Prostate gland (tissue), 2 donors: ENCODE measurements around the gene SUN1. TPM values are rescaled to one million over a fixed set of nuclear protein-coding genes. Genes with fewer than 3 reads are reported as not detected.

Experiments used
- DNase-seq: peaks from one replicate; pipeline ENCODE4 v3.0.0-alpha.2; 2019; ENCODE audit warnings: low spot score
- H3K27ac ChIP-seq, 2 donors: fragments of 200-600 bp; sonication (generic); 2 replicates each; pipeline ENCODE4 v1.5.1; 2017 to 2019
- H3K27me3 ChIP-seq: fragments of 200-600 bp; sonication (generic); replicated peaks from 2 replicates; pipeline ENCODE4 v1.5.1; 2019; ENCODE audit not compliant: insufficient read depth
- H3K36me3 ChIP-seq, 2 donors: fragments of 200-600 bp; sonication (generic); 1 replicate in 1 of 2; 2 replicates in 1 of 2; pipeline versions ENCODE4 v1.5.1 to v1.8.1; 2017 to 2019
- H3K4me1 ChIP-seq: fragments of 200-600 bp; sonication (generic); replicated peaks from 2 replicates; pipeline ENCODE4 v1.5.1; 2019
- H3K4me3 ChIP-seq, 2 donors: fragments of 200-600 bp; sonication (generic); 2 replicates each; pipeline ENCODE4 v1.5.1; 2017 to 2019
- H3K9me3 ChIP-seq: fragments of 200-600 bp; sonication (generic); 2 replicates; pipeline ENCODE4 v1.5.1; 2017
- POLR2A ChIP-seq: fragments of 450-650 bp; IDR thresholded peaks from one replicate; pipeline ENCODE4 v1.6.1; 2016; ENCODE audit warnings: antibody characterized with exemption, mild to moderate bottlenecking
- POLR2AphosphoS5 ChIP-seq: sonication (generic); formaldehyde crosslinking; IDR thresholded peaks from one replicate; pipeline ENCODE4 v1.6.1; 2017; ENCODE audit warnings: antibody characterized with exemption
- WGBS: methylation state at CpG from one replicate; pipeline ENCODE4 v1.1.5; 2018; 5-methylcytosine and 5-hydroxymethylcytosine counted together
- intact Hi-C: fragments of 100-400 bp; cut with DNase I; formaldehyde crosslinking; loops from one replicate; pipeline ENCODE4 v1.14.2; 2022
- total RNA-seq, 2 donors: library from RNA; depleted of rRNA; stranded (reverse); fragments of >200 nt; gene quantifications; one replicate each; pipeline ENCODE4 v1.1.0, GENCODE V29; 2016
- TF ChIP-seq, protein P1 (sequence below), 4 experiments: fragments of 200-600 bp in 2 of 4; fragments of 450-650 bp in 2 of 4; sonication (generic) in 2 of 4; IDR thresholded peaks; 1 replicate in 3 of 4; 2 replicates in 1 of 4; pipeline ENCODE4 v1.5.1; 2016 to 2019; ENCODE audit warnings: antibody characterized with exemption in 4 of 4, mild to moderate bottlenecking in 2 of 4, moderate library complexity in 2 of 4

SUN1 gene
- total RNA-seq, 2 donors from 2014 or later, result 106 to 177 TPM

DNA sequence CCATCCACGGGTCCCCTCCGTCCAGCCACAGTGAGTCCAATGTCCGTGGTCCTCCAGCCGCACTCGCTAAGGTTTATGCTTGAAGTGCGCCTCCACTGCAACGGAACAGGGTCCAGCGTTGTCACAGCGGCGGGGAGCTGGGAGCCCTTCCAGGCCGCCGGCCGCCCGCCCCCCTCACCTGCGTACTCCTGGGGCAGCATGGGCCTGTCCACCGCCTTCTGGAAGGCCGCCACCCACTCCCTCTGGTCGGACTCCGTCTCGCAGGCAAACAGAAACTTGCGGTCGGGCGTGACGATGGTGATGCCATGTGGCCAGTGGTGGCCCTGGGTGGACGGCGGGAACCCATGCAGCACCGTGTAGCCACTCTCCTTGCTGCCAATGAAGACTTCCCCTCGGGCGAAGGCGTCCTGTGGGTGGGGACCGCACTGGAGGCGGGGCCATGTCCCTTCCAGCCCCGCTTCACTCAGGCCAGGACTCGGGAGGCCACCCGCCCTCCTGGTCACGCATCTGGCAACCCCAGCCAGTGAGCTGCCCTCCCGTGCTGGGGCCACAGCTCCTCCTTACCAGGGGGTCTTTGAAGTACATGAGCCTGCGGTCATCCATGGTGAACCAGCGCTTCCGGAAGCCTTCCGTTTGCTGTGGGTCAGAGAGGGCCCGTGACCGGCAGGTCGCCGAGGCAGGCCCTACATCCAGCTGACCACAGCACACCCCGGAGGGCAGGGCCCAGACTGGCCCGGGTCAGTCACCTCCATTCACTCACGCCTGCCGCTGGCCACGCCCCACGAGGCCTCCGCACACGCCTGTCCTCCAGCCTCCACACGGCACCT lies 66.8 kb downstream of the SUN1 start:
- Histone ChIP-seq H3K27ac (no peak overlapping the region), H3K27me3 (no peaks in the 10 kb centered on the region), H3K4me1 (no peaks in the 10 kb centered on the region), H3K4me3 (no peak overlapping the region), H3K9me3 (no peaks in the 10 kb centered on the region), H3K36me3 (peaks cover 2 to 10% of the 10 kb centered on the region in 2 donors)
- intact Hi-C loops, result no loop called here
- TF ChIP-seq, protein P1, sequence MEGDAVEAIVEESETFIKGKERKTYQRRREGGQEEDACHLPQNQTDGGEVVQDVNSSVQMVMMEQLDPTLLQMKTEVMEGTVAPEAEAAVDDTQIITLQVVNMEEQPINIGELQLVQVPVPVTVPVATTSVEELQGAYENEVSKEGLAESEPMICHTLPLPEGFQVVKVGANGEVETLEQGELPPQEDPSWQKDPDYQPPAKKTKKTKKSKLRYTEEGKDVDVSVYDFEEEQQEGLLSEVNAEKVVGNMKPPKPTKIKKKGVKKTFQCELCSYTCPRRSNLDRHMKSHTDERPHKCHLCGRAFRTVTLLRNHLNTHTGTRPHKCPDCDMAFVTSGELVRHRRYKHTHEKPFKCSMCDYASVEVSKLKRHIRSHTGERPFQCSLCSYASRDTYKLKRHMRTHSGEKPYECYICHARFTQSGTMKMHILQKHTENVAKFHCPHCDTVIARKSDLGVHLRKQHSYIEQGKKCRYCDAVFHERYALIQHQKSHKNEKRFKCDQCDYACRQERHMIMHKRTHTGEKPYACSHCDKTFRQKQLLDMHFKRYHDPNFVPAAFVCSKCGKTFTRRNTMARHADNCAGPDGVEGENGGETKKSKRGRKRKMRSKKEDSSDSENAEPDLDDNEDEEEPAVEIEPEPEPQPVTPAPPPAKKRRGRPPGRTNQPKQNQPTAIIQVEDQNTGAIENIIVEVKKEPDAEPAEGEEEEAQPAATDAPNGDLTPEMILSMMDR (IDR thresholded peaks at IDR 0.05), result no peak
- no peak for TF ChIP-seq POLR2AphosphoS5
- no peak for TF ChIP-seq POLR2A
- DNase-seq, result no peak
- 69% methylated on average over 13 of the region's 54 CpGs for whole genome bisulfite sequencing

DNA sequence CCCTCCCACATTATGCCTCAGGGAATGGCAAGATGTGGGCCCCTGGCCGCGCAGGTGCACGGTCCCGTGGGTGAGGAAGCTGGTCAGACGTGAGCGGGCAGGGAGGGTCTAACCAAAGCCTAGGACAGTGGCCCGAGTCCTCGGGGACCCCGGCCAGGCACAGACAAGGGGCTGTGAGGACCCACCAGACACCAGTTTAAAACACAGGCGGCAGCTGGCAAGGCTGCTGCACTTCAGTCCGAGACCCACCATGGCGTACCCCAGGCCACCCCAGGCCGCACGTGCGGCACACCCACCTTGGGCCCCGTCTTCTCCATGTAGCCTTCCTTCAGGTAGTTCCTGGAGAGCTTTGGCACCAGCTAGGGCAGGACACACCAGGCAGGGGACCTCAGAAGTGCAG lies 67.5 kb downstream of the SUN1 start:
- TF ChIP-seq POLR2AphosphoS5 (no peak), POLR2A (no peak)
- TF ChIP-seq, protein P1 (IDR thresholded peaks at IDR 0.05), result no peak
- 95% methylated on average over 15 of the region's 16 CpGs for WGBS
- no peaks in the 10 kb centered on the region for H3K4me1 ChIP-seq
- peaks cover 0 to 10% of the 10 kb centered on the region in 2 donors for H3K36me3 ChIP-seq
- H3K27ac ChIP-seq, result no peak overlapping the region
- H3K4me3 ChIP-seq, result no peak overlapping the region
- no peaks in the 10 kb centered on the region for H3K9me3 ChIP-seq
- no peak for DNase-seq
- H3K27me3 ChIP-seq, result no peaks in the 10 kb centered on the region
- intact Hi-C loops, result no loop called here

DNA sequence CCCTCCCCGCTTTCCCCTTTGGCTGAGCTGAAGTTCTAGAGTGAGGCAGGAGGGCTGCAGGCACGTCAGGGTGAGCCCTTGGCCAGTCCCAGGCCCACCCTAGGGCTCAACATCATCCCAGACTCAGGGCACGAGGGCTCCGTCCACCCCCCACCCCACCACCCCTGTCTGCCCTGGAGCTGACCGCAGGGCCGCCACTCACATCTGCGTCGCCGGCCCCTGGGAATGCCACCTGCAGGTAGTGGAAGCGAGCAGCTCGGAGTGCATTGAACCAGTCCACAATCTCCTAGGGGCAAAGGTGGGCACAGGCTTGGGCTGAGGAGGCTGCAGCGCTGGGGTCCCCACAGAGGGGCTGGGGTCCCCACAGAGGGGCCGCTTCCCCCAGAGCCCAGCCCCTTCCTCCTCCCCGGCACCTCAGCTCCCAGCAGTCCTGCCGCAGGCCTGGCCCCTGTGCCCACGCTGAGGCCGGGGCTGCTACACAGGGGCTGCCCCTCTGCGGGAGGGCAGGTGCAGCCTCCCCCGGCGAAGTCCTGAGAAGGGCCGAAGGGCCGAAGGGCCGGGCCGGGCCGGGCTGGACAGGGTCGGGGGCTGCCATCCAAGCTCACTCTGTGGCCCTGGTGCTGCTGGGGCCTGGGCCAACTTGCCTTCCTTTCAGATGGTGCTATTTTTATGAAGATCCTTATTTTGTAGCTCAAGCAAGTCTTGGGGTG lies 68.2 kb downstream of the SUN1 start:
- no peak for DNase-seq

DNA sequence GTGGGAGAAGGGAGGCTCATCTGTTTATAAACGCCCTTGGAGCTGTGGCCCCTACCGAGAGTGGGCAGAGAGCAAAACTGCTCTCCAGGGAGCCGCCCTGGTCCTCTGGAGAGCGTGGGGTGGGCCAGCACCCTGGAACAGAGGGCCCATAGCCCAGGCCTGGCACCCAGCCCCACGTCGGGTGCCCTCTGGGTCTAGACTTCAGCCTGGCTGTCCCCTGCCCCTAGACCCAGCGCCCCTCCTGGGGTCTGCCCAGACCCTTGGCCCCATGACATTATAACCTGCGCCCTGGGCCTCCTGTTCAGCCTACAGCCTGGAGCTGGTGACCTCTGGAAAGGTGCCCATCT lies 68.7 kb downstream of the SUN1 start:
- no peaks in the 10 kb centered on the region for H3K9me3 ChIP-seq
- H3K4me1 ChIP-seq, result no peaks in the 10 kb centered on the region
- peaks cover 0 to 2% of the 10 kb centered on the region in 2 donors for H3K36me3 ChIP-seq
- intact Hi-C loops, result no loop called here
- H3K27me3 ChIP-seq, result no peaks in the 10 kb centered on the region
- H3K4me3 ChIP-seq, result no peak overlapping the region
- 84% methylated on average over 7 of the region's 8 CpGs for WGBS
- H3K27ac ChIP-seq, result no peak overlapping the region
- TF ChIP-seq POLR2AphosphoS5 (no peak), POLR2A (no peak)
- TF ChIP-seq, protein P1 (IDR thresholded peaks at IDR 0.05), result no peak
- no peak for DNase-seq

More for the DNA sequence above, 68.2 kb downstream of the SUN1 start:
- no peaks in the 10 kb centered on the region for H3K9me3 ChIP-seq
- peaks cover 0 to 8% of the 10 kb centered on the region in 2 donors for H3K36me3 ChIP-seq
- WGBS, result 88% methylated on average over 15 of the region's 26 CpGs
- H3K27ac ChIP-seq, result no peak overlapping the region
- no peaks in the 10 kb centered on the region for H3K4me1 ChIP-seq
- no peak overlapping the region for H3K4me3 ChIP-seq
- intact Hi-C loops, result no loop called here
- H3K27me3 ChIP-seq, result no peaks in the 10 kb centered on the region
- TF ChIP-seq POLR2A, result no peak
- TF ChIP-seq POLR2AphosphoS5, result no peak
- TF ChIP-seq, protein P1 (IDR thresholded peaks at IDR 0.05), result no peak
